GM12891 (cell line): ENCODE measurements around the gene EPG5. TPM values are rescaled to one million over a fixed set of nuclear protein-coding genes. Genes with fewer than 3 reads are reported as not detected.

Source experiments
- DNase-seq: peaks from one replicate; pipeline ENCODE4 v3.0.0; 2011; ENCODE audit warnings: low spot score; ENCODE audit not compliant: insufficient read length
- FAIRE-seq: peaks from 2 replicates; lab custom pipeline; 2011; peaks lifted over from hg19 to GRCh38; lab: Jason Lieb, UNC
- PAX5 ChIP-seq: IDR thresholded peaks from 2 replicates; pipeline ENCODE4 v1.6.1; 2011; ENCODE audit warnings: low read length, moderate library complexity, mild to moderate bottlenecking; ENCODE audit not compliant: insufficient read depth, severe bottlenecking
- POLR2A ChIP-seq: IDR thresholded peaks from 2 replicates; pipeline ENCODE4 v1.6.1; 2011; ENCODE audit warnings: low read depth, low read length, control low read depth
- POLR2AphosphoS5 ChIP-seq: IDR thresholded peaks from 2 replicates; pipeline ENCODE4 v1.6.1; 2011; ENCODE audit warnings: low read depth, low read length, control low read depth
- POU2F2 ChIP-seq: IDR thresholded peaks from 2 replicates; pipeline ENCODE4 v1.6.1; 2011; ENCODE audit warnings: low read depth, mild to moderate bottlenecking, control low read depth, low read length, moderate library complexity
- SPI1 ChIP-seq: IDR thresholded peaks from 2 replicates; pipeline ENCODE4 v1.6.1; 2011; ENCODE audit warnings: low read depth, low read length, control low read depth
- TAF1 ChIP-seq: IDR thresholded peaks from 2 replicates; pipeline ENCODE4 v1.6.1; 2011; ENCODE audit warnings: low read depth, low read length, control low read depth
- polyA plus RNA-seq: library from polyadenylated mRNA; unstranded; fragments of >200 nt; gene quantifications from one replicate; pipeline ENCODE4 v1.2.1, GENCODE V29; 2012; ENCODE audit warnings: low read depth, missing spikeins, inconsistent platforms; ENCODE audit not compliant: missing spikeins

EPG5 gene, protein sequence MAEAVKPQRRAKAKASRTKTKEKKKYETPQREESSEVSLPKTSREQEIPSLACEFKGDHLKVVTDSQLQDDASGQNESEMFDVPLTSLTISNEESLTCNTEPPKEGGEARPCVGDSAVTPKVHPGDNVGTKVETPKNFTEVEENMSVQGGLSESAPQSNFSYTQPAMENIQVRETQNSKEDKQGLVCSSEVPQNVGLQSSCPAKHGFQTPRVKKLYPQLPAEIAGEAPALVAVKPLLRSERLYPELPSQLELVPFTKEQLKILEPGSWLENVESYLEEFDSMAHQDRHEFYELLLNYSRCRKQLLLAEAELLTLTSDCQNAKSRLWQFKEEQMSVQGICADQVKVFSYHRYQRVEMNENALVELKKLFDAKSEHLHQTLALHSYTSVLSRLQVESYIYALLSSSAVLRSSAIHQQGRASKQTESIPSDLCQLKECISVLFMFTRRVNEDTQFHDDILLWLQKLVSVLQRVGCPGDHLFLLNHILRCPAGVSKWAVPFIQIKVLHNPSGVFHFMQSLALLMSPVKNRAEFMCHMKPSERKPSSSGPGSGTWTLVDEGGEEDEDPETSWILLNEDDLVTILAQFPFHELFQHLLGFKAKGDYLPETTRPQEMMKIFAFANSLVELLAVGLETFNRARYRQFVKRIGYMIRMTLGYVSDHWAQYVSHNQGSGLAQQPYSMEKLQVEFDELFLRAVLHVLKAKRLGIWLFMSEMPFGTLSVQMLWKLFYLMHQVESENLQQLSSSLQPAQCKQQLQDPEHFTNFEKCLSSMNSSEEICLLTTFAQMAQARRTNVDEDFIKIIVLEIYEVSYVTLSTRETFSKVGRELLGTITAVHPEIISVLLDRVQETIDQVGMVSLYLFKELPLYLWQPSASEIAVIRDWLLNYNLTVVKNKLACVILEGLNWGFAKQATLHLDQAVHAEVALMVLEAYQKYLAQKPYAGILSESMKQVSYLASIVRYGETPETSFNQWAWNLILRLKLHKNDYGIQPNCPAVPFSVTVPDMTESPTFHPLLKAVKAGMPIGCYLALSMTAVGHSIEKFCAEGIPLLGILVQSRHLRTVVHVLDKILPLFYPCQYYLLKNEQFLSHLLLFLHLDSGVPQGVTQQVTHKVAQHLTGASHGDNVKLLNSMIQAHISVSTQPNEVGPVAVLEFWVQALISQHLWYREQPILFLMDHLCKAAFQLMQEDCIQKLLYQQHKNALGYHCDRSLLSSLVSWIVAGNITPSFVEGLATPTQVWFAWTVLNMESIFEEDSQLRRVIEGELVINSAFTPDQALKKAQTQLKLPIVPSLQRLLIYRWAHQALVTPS (N-terminal part only)
- 5.3 TPM for polyA plus RNA-seq

DNA sequence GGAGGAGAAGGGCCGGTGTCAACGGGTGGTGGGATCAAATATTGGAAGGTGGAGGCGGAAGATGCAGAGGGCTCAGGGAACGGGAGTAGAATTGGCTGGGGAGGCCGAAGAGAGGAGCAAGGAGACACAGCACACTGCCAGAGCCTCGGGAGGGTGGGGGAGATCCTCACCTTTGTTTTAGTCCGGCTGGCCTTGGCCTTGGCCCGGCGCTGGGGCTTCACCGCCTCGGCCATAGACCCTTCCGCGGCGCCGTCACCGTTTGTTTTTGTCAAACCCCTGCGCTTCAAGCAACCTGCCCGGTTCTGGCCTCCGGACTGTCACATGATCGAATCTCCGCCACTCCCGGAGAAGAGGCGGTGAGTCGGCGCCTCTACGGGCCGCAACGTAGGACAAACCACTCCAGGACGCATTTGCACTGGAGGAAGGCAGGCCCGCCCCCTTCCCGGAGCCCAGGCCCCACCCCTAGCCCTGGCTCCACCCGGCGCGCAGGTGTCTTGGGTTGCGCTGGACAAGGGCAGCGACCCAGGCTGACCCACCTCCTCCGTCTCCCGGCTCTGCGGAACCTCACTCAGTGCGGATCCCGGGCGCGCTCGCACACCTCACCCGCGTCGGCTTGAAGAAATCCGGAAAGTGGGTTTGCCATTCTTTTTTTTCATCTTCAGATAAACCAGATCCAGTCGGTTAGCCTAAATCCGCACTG is at the start of gene EPG5:
EPG5 (minus strand) TSS at position 323 of the 700 bp plus-strand sequence; CDS start at position 233, 90 bp downstream.
- DNase-seq: peak; percentile 92
- TF ChIP-seq POLR2A (peak; percentile 71), POLR2AphosphoS5 (peak; percentile 71), POU2F2 (peak; percentile 16; the same call in 1 of the 2 replicates), TAF1 (peak; percentile 48; the same call in 1 of the 2 replicates), PAX5 (no peak)
- peak; percentile 97 for FAIRE-seq

GRCh38 chr18:46013484-46014189 is 46.5 kb upstream of the EPG5 start:
- TF ChIP-seq POLR2A: no peak
- no peak for TF ChIP-seq TAF1
- TF ChIP-seq PAX5: no peak
- TF ChIP-seq POLR2AphosphoS5: no peak
- no peak for TF ChIP-seq POU2F2
- peak; percentile 85 for TF ChIP-seq SPI1
- DNase-seq (no peak), FAIRE-seq (peak; percentile 50)

DNA sequence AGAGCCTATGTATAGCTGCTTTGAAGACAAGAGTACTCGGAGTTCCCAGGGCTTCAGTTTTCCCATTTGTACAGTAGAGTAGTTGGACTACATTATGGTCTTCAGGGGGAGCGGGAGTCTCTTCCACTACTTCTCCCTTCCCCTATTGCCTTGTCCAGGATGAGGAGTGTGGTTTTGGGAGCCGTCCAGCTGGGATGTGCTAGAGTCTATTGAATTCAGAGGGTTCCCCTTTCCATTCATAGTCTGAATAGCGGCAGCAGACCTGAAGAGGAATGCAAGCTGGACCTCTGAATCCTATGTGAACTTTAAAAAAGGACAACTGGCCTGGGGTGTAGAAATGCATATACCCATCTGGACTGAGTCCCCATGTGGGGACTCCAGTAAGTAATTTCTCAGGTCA is 43.5 kb upstream of the EPG5 start:
- FAIRE-seq (no peak), DNase-seq (no peak)
- TF ChIP-seq PAX5 (no peak), SPI1 (no peak), TAF1 (no peak), POU2F2 (no peak), POLR2AphosphoS5 (no peak), POLR2A (no peak)

GRCh38 chr18:46010050-46010449 is 42.9 kb upstream of the EPG5 start:
- FAIRE-seq (no peak), DNase-seq (no peak)
- no peak for TF ChIP-seq POLR2A
- TF ChIP-seq PAX5: no peak
- TF ChIP-seq SPI1: no peak
- no peak for TF ChIP-seq POU2F2
- no peak for TF ChIP-seq TAF1
- no peak for TF ChIP-seq POLR2AphosphoS5

DNA sequence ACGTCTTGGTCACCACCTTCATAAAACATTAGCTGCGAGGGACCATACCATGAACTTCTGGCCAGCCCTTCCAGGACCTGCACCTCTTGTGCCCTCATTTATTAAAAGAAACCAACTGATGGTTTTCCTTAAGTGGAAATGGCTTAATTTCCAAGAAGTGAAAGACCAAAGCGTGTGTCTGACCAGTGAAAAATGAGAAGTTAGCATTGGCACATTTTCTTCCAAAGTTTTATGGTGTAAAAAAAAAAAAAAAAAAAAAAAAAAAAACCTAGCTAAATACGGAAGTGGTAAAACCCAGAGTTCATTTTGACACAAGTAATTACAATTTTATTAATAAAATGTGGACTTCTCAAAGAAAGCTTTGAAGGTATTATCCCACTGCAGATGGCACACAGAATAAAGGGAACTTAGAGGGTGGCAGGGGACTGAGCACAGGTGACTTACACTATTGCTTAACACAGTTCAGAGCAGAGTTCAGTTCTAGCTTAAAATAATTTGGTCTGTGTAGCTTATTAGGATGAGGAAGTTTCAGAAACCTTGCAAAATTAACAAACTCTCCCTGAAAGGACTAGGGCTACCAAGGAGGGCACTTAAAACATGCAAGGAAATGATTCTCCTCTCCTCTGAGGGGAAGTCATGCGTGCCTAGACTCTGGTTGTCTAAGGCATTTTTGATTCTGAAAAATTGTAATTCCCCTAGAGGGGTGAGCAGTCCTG is 42.2 kb upstream of the EPG5 start:
- TF ChIP-seq POU2F2: no peak
- TF ChIP-seq TAF1: no peak
- peak; percentile 0; the same call in 1 of the 2 replicates for TF ChIP-seq SPI1
- no peak for TF ChIP-seq POLR2AphosphoS5
- DNase-seq (no peak), FAIRE-seq (no peak)

- DNase-seq (no peak), FAIRE-seq (no peak)
- no peak for TF ChIP-seq TAF1
- TF ChIP-seq POU2F2: no peak
- no peak for TF ChIP-seq POLR2AphosphoS5
- TF ChIP-seq PAX5: no peak
- TF ChIP-seq SPI1: no peak
- no peak for TF ChIP-seq POLR2A
These were observed 41.4 kb upstream of the EPG5 start for GRCh38 chr18:46008531-46008930.

GRCh38 chr18:46007165-46007564 is 40.0 kb upstream of the EPG5 start:
- DNase-seq (no peak), FAIRE-seq (no peak)
- no peak for TF ChIP-seq POU2F2
- no peak for TF ChIP-seq SPI1
- no peak for TF ChIP-seq TAF1
- TF ChIP-seq PAX5: no peak
- TF ChIP-seq POLR2AphosphoS5: no peak
- TF ChIP-seq POLR2A: no peak

DNA sequence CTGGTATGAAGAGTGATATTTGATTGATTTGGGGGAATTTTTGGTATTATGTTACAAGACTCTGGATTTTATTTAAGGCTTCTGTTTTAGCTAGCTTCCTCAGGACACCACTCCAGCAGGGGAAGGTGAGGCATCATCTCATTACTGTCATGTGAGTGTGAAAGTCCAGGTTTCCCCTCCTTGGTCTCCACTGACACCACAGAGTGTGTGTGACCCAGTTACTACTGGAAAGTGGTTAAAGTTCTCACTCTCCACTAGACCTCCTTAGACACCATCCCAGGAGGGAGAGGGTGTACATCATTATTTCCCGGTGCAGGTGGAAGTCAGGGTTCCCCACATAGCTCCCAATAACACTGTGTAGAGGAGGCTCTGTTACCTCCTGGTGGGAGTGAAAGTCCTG is 35.8 kb upstream of the EPG5 start:
- TF ChIP-seq POLR2A: no peak
- TF ChIP-seq POLR2AphosphoS5: no peak
- TF ChIP-seq POU2F2: no peak
- TF ChIP-seq TAF1: no peak
- TF ChIP-seq SPI1: no peak
- TF ChIP-seq PAX5: no peak
- DNase-seq (no peak), FAIRE-seq (no peak)

- no peak for TF ChIP-seq POLR2AphosphoS5
- TF ChIP-seq SPI1: peak; percentile 27; the same call in 1 of the 2 replicates
- no peak for TF ChIP-seq PAX5
- no peak for TF ChIP-seq TAF1
These were observed 34.8 kb upstream of the EPG5 start for GRCh38 chr18:46001892-46002291.

More at GRCh38 chr18:46001892-46002291, 34.8 kb upstream of the EPG5 start:
- FAIRE-seq (no peak), DNase-seq (no peak)
